ENCODE data around the gene ARSG. TPM values are rescaled to one million over a fixed set of nuclear protein-coding genes. Genes with fewer than 3 reads are reported as not detected.

The ARSG gene
- total and polyA plus RNA-seq, 10 of the 15 experiments (the other 5 are each of a cell fraction or from before 2014, with no cell fraction given), result 2.9 to 13.5 (median 7.6) TPM

- Histone ChIP-seq H4K20me1 (ENCODE audit: control insufficient read depth, insufficient read depth) (no peaks in the 10 kb centered on the region), H3K79me2 (ENCODE audit: control insufficient read depth, insufficient read depth, low read length) (no peaks in the 10 kb centered on the region), H2AFZ (ENCODE audit: control insufficient read depth, low read depth, low read length) (no peak overlapping the region), H3K27me3 (replicated peaks in 1 of 2; ENCODE audit: control insufficient read depth in 2 of 2, insufficient read depth in 2 of 2, low read length in 1 of 2) (no peaks in the 10 kb centered on the region), H3K36me3 (ENCODE audit: control insufficient read depth in 2 of 2, insufficient read depth in 2 of 2, low read length in 1 of 2) (no peaks in the 10 kb centered on the region), H3K9ac (ENCODE audit: control insufficient read depth, insufficient read depth, low read length) (no peak overlapping the region), H3K9me3 (replicated peaks; ENCODE audit: control insufficient read depth, insufficient read depth, low read length) (no peaks in the 10 kb centered on the region), H3K4me1 (ENCODE audit: control insufficient read depth, insufficient read depth, low read length) (no peaks in the 10 kb centered on the region), H3K4me2 (ENCODE audit: control insufficient read depth, insufficient read depth) (no peak overlapping the region), H3K27ac (ENCODE audit: control insufficient read depth, insufficient read depth) (no peak overlapping the region), H3K4me3 (no peak overlapping the region)
- CTCF ChIA-PET, result interaction anchor here (0.9 kb wide), 1 partner anchor 8 kb away, joined by 3 read pairs; no protein-coding TSS in a partner anchor
- DNase-seq (ENCODE audit: low read depth, low spot score) (no peak), FAIRE-seq (no peak), ATAC-seq (no peak)
- RAD21 ChIA-PET (ENCODE audit: unreplicated experiment), result no interaction called here
- TF ChIP-seq MEF2A (IDR thresholded peaks at IDR 0.05; ENCODE audit: insufficient read depth, low read depth, low read length), result no peak
- no peak for TF ChIP-seq RUNX3 (IDR thresholded peaks at IDR 0.05; ENCODE audit: low read length)
- no peak for TF ChIP-seq TCF7 (IDR thresholded peaks at IDR 0.05; ENCODE audit: borderline replicate concordance)
- no peak for TF ChIP-seq FOXM1 (IDR thresholded peaks at IDR 0.05; ENCODE audit: low read depth, low read length)
- no peak for TF ChIP-seq BMI1 (IDR thresholded peaks at IDR 0.05; ENCODE audit: borderline replicate concordance)
- no peak for TF ChIP-seq REST (IDR thresholded peaks at IDR 0.05; ENCODE audit: low read depth, low read length)
- no peak for TF ChIP-seq ZNF687 (IDR thresholded peaks at IDR 0.05)
- TF ChIP-seq ZNF274 (IDR thresholded peaks at IDR 0.05; ENCODE audit: insufficient read depth, insufficient read length), result no peak
- no peak for TF ChIP-seq MTA2 (IDR thresholded peaks at IDR 0.05; ENCODE audit: low read depth)
- TF ChIP-seq, protein P1, sequence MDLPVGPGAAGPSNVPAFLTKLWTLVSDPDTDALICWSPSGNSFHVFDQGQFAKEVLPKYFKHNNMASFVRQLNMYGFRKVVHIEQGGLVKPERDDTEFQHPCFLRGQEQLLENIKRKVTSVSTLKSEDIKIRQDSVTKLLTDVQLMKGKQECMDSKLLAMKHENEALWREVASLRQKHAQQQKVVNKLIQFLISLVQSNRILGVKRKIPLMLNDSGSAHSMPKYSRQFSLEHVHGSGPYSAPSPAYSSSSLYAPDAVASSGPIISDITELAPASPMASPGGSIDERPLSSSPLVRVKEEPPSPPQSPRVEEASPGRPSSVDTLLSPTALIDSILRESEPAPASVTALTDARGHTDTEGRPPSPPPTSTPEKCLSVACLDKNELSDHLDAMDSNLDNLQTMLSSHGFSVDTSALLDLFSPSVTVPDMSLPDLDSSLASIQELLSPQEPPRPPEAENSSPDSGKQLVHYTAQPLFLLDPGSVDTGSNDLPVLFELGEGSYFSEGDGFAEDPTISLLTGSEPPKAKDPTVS (IDR thresholded peaks at IDR 0.05; ENCODE audit: low read depth, low read length), result no peak
- in situ Hi-C loops (cut with MboI), result no loop called here
- POLR2A ChIA-PET, result interaction anchor here (0.6 kb wide), 1 partner anchor 148 kb away, joined by 4 read pairs; no protein-coding TSS in a partner anchor
- no TSS peak for BruUV-seq (replicated peaks)
- intact Hi-C loops (cut with micrococcal nuclease; ENCODE audit: unreplicated experiment), result no loop called here
- 38% methylated on average over 11 of the region's 11 CpGs for WGBS (ENCODE audit: insufficient coverage, insufficient replicate concordance, low lambda C conversion rate, missing lambda C conversion rate)
- SMC1A ChIA-PET (ENCODE audit: uncharacterized antibody, unreplicated experiment), result no interaction called here
These were observed 99.7 kb downstream of the ARSG start for GRCh38 chr17:68390888-68391545.
